Bronchial epithelial cell (primary cell): ENCODE results near the gene PPM1L. TPM values are rescaled to one million over a fixed set of nuclear protein-coding genes. Genes with fewer than 3 reads are reported as not detected.

Experiments
- DNase-seq: peaks from one replicate; pipeline ENCODE4 v3.0.0-alpha.2; 2010; ENCODE audit warnings: low read depth
- FAIRE-seq: peaks from 2 replicates; lab custom pipeline; 2011; peaks lifted over from hg19 to GRCh38; lab: Jason Lieb, UNC
- H3K27me3 ChIP-seq: 2 replicates; pipeline ENCODE4 v1.5.1; 2011; ENCODE audit warnings: low read length; ENCODE audit not compliant: control insufficient read depth, insufficient read depth
- H3K36me3 ChIP-seq: 2 replicates; pipeline ENCODE4 v1.5.1; 2011; ENCODE audit warnings: low read length; ENCODE audit not compliant: control insufficient read depth, insufficient read depth
- H3K4me3 ChIP-seq: 2 replicates; pipeline ENCODE4 v1.5.1; 2011; ENCODE audit warnings: mild to moderate bottlenecking, low read depth, low read length, control low read depth
- CTCF ChIP-seq: IDR thresholded peaks from 2 replicates; pipeline ENCODE4 v1.5.1; 2011; ENCODE audit warnings: mild to moderate bottlenecking, moderate library complexity, low read length, control low read depth, inconsistent platforms; ENCODE audit not compliant: insufficient read depth, severe bottlenecking
- total RNA-seq: library from RNA; depleted of rRNA; stranded (reverse); fragments of >200 nt; gene quantifications from 2 replicates; pipeline ENCODE4 v1.2.1, GENCODE V29; 2014

PPM1L gene
- total RNA-seq, 1 donor from 2014 or later: 3.2 TPM

- no peak for TF ChIP-seq CTCF
- Histone ChIP-seq H3K27me3 (no peaks in the 10 kb centered on the region), H3K4me3 (no peak overlapping the region), H3K36me3 (no peaks in the 10 kb centered on the region)
- FAIRE-seq (no peak), DNase-seq (peak; percentile 18)
These were observed 45.5 kb downstream of the PPM1L start for GRCh38 chr3:160801386-160802118.

GRCh38 chr3:160804762-160805161, 48.7 kb downstream of the PPM1L start:
- FAIRE-seq (no peak), DNase-seq (no peak)
- TF ChIP-seq CTCF: no peak
- Histone ChIP-seq H3K4me3 (no peak overlapping the region), H3K27me3 (no peaks in the 10 kb centered on the region), H3K36me3 (no peaks in the 10 kb centered on the region)

- Histone ChIP-seq H3K27me3 (no peaks in the 10 kb centered on the region), H3K4me3 (no peak overlapping the region)
- no peak for FAIRE-seq
These were observed 50.1 kb downstream of the PPM1L start for GRCh38 chr3:160806094-160806493.

GRCh38 chr3:160806686-160807085, 50.7 kb downstream of the PPM1L start:
- FAIRE-seq: no peak
- Histone ChIP-seq H3K36me3 (no peaks in the 10 kb centered on the region), H3K27me3 (no peaks in the 10 kb centered on the region), H3K4me3 (no peak overlapping the region)
- DNase-seq: no peak
- TF ChIP-seq CTCF: no peak

More at GRCh38 chr3:160806094-160806493, 50.1 kb downstream of the PPM1L start:
- peak; percentile 31 for DNase-seq
- H3K36me3 ChIP-seq: no peaks in the 10 kb centered on the region
- TF ChIP-seq CTCF: no peak

GRCh38 chr3:160808838-160809237, 52.8 kb downstream of the PPM1L start:
- DNase-seq: no peak
- no peak overlapping the region for H3K4me3 ChIP-seq
- no peaks in the 10 kb centered on the region for H3K27me3 ChIP-seq
- TF ChIP-seq CTCF: no peak
- H3K36me3 ChIP-seq: no peaks in the 10 kb centered on the region
- FAIRE-seq: no peak

GRCh38 chr3:160809453-160809852, 53.4 kb downstream of the PPM1L start:
- FAIRE-seq (no peak), DNase-seq (no peak)
- no peaks in the 10 kb centered on the region for H3K27me3 ChIP-seq
- no peak overlapping the region for H3K4me3 ChIP-seq
- no peaks in the 10 kb centered on the region for H3K36me3 ChIP-seq
- no peak for TF ChIP-seq CTCF
